ENCODE results near the gene CPZ.

DNA sequence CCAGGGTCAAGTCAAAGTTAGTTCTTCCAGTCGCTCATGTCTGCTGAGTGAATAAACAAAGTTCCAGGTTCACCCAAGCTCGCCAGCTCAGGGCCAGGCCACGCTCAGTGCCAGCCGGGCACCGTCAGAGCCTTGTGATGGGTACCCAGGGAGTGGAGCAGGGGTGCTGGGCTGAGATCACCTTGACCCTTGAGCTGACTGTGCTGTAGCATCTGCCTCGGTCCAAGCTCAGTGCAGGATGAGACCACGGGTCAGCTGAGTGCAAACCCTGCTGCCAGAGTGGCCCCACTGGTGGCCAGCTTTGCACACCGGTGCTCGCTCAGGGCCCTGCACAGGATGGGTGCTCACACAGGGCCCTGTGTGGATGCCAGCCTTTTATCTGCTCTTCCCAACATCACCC lies 4.3 kb downstream of the CPZ start:
- TF ChIP-seq EP300 (IDR thresholded peaks at IDR 0.05) = no peak
- TF ChIP-seq, protein P1, sequence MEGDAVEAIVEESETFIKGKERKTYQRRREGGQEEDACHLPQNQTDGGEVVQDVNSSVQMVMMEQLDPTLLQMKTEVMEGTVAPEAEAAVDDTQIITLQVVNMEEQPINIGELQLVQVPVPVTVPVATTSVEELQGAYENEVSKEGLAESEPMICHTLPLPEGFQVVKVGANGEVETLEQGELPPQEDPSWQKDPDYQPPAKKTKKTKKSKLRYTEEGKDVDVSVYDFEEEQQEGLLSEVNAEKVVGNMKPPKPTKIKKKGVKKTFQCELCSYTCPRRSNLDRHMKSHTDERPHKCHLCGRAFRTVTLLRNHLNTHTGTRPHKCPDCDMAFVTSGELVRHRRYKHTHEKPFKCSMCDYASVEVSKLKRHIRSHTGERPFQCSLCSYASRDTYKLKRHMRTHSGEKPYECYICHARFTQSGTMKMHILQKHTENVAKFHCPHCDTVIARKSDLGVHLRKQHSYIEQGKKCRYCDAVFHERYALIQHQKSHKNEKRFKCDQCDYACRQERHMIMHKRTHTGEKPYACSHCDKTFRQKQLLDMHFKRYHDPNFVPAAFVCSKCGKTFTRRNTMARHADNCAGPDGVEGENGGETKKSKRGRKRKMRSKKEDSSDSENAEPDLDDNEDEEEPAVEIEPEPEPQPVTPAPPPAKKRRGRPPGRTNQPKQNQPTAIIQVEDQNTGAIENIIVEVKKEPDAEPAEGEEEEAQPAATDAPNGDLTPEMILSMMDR (IDR thresholded peaks at IDR 0.05) = no peak
